Endothelial cell (in vitro differentiated cells): ENCODE results near the gene ELOVL2. TPM values are rescaled to one million over a fixed set of nuclear protein-coding genes. Genes with fewer than 3 reads are reported as not detected.

Source experiments
- DNase-seq: peaks from one replicate; pipeline ENCODE4 v3.0.0; 2021; ENCODE audit warnings: low spot score
- H3K27ac Mint-ChIP-seq: one replicate; pipeline ENCODE4 v1.8.0; 2021; ENCODE audit warnings: mixed read lengths, inconsistent platforms; ENCODE audit not compliant: unreplicated experiment
- H3K27me3 Mint-ChIP-seq: one replicate; pipeline ENCODE4 v1.8.0; 2021; ENCODE audit warnings: mild to moderate bottlenecking, moderate library complexity, mixed read lengths, inconsistent platforms; ENCODE audit not compliant: unreplicated experiment
- H3K36me3 Mint-ChIP-seq: one replicate; pipeline ENCODE4 v1.8.0; 2021; ENCODE audit warnings: mild to moderate bottlenecking, low read depth, mixed read lengths, inconsistent platforms; ENCODE audit not compliant: unreplicated experiment
- H3K4me1 Mint-ChIP-seq: one replicate; pipeline ENCODE4 v1.8.0; 2021; ENCODE audit warnings: mild to moderate bottlenecking, mixed read lengths, inconsistent platforms; ENCODE audit not compliant: unreplicated experiment
- H3K4me3 Mint-ChIP-seq: one replicate; pipeline ENCODE4 v1.8.0; 2021; ENCODE audit warnings: mild to moderate bottlenecking, mixed read lengths, inconsistent platforms; ENCODE audit not compliant: unreplicated experiment
- H3K9me3 Mint-ChIP-seq: one replicate; pipeline ENCODE4 v1.8.0; 2021; ENCODE audit warnings: mixed read lengths, inconsistent platforms; ENCODE audit not compliant: unreplicated experiment
- CTCF ChIP-seq: fragments of 200-600 bp; sonication (generic); IDR thresholded peaks from one replicate; pipeline ENCODE4 v1.5.0; 2021; ENCODE audit warnings: antibody characterized with exemption; ENCODE audit not compliant: unreplicated experiment
- total RNA-seq: library from RNA; stranded (reverse); fragmentation: NEBNext Ultra II Directional; extraction: Animal tissue kit (Norgen Biotek cat#: 25700); gene quantifications from one replicate; pipeline ENCODE4 v1.2.1, GENCODE V29; 2021; ENCODE audit not compliant: unreplicated experiment

Gene ELOVL2
- total RNA-seq, 1 donor from 2014 or later, result 0.31 TPM

- no peak for TF ChIP-seq CTCF
- Mint-ChIP-seq H3K36me3 (no peaks in the 10 kb centered on the region), H3K27me3 (peaks cover 1% of the 10 kb centered on the region), H3K4me3 (no peak overlapping the region), H3K4me1 (no peaks in the 10 kb centered on the region), H3K9me3 (no peaks in the 10 kb centered on the region), H3K27ac (no peak overlapping the region)
- DNase-seq, result no peak
Observed at GRCh38 chr6:10956776-10957175, 87.3 kb downstream of the ELOVL2 start.

- Mint-ChIP-seq H3K36me3 (no peaks in the 10 kb centered on the region), H3K9me3 (no peaks in the 10 kb centered on the region), H3K4me3 (no peak overlapping the region), H3K27ac (no peak overlapping the region), H3K4me1 (no peaks in the 10 kb centered on the region), H3K27me3 (no peaks in the 10 kb centered on the region)
- TF ChIP-seq CTCF, result peak; percentile 82
- DNase-seq, result peak; percentile 94
Observed at GRCh38 chr6:10954590-10955010, 89.5 kb downstream of the ELOVL2 start.

GRCh38 chr6:10951675-10952282 lies 92.3 kb downstream of the ELOVL2 start:
- H3K36me3 Mint-ChIP-seq, result no peaks in the 10 kb centered on the region

GRCh38 chr6:10949579-10950490 lies 94.3 kb downstream of the ELOVL2 start:
- Mint-ChIP-seq H3K4me3 (no peak overlapping the region), H3K36me3 (no peaks in the 10 kb centered on the region), H3K27me3 (no peaks in the 10 kb centered on the region), H3K9me3 (no peaks in the 10 kb centered on the region), H3K4me1 (no peaks in the 10 kb centered on the region), H3K27ac (no peak overlapping the region)
- no peak for TF ChIP-seq CTCF
- DNase-seq, result no peak

More at GRCh38 chr6:10951675-10952282, 92.3 kb downstream of the ELOVL2 start:
- TF ChIP-seq CTCF, result no peak
- Mint-ChIP-seq H3K4me3 (no peak overlapping the region), H3K4me1 (no peaks in the 10 kb centered on the region), H3K27me3 (no peaks in the 10 kb centered on the region), H3K27ac (no peak overlapping the region), H3K9me3 (no peaks in the 10 kb centered on the region)
- peak; percentile 9 for DNase-seq

GRCh38 chr6:10947966-10948365 lies 96.1 kb downstream of the ELOVL2 start:
- no peak overlapping the region for H3K27ac Mint-ChIP-seq
- H3K36me3 Mint-ChIP-seq, result no peaks in the 10 kb centered on the region
- no peak for DNase-seq
- TF ChIP-seq CTCF, result no peak
- no peaks in the 10 kb centered on the region for H3K27me3 Mint-ChIP-seq
- H3K4me1 Mint-ChIP-seq, result no peaks in the 10 kb centered on the region
- H3K9me3 Mint-ChIP-seq, result no peaks in the 10 kb centered on the region
- H3K4me3 Mint-ChIP-seq, result no peak overlapping the region
